Measurements from ENCODE around the gene ZNF700.
"Not testable (repeated sequence)": the region's sequence is repeated elsewhere in the genome, so short reads cannot be mapped to it uniquely, and the experiment has no call there.

ZNF700 gene

GRCh38 chr19:11924886-11925650 is at the start of gene ZNF700:
Gene ZNF700, plus strand, starts transcription at chr19:11925107. Its CDS starts 104 bp downstream, at chr19:11925211.
- DNase-seq (ENCODE audit: low read depth), result peak; percentile 72

DNA sequence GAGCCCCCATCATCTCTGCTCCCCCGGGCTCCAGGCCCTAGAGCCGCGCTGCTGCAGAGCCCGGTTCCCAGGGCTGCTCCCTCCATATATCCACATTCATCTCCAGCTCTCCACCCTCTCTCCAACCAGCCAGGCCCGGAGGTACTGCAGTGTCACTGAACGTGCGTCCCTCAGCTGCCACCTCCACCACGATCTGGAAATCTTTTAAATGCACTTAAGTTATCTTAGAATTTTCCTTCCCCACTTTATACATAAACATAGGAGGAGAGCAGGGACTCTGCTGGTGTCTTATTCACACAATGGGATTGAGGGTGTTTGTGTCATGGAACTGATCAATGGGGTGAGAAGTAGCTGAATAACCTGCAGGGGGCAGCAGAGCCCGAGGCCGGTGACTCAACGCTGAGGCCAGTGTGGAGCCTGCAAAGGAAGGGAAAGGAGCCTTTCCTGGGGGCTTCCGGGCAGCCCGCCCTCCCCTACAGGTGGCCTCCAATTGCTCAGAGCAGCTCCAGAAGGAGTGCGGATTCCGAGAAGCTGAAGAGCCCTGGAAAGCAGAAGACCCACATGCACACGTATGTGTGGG is 45.1 kb upstream of the ZNF700 start:
- peak; percentile 23 for DNase-seq (ENCODE audit: low read depth)

GRCh38 chr19:11880598-11880997 is 44.3 kb upstream of the ZNF700 start:
- DNase-seq (ENCODE audit: low read depth), result no peak

DNA sequence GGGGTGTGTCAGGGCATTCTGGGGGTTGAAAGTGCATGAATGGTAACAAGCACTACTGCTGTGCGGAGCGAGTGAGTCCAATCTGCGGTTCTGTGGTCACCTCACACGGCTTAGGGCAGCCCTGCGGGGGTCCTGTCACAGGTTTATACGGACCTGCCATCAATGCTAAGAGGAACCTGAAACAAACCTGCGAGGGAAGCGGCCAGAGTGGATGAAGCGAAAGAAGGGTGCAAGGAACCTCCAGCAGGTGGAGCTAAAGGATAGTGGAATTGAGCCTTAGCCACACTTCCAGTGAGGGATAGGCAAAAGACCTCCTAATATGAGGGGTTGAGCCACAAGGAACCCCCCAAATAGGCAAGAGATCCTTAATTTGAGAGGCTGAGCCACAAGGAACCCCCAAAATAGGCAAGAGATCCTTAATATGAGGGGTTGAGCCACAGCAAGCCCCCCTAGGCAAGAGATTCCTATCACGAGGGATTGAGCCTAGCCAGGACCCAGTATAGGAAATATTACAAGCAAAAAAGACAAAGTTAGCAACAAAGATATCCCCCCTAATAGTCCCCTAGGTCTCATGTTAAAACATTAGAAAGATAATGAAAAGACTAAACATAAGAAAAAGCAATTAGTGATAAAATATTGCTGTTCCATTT is 43.6 kb upstream of the ZNF700 start:
- DNase-seq (ENCODE audit: low read depth), result peak; percentile 6

DNA sequence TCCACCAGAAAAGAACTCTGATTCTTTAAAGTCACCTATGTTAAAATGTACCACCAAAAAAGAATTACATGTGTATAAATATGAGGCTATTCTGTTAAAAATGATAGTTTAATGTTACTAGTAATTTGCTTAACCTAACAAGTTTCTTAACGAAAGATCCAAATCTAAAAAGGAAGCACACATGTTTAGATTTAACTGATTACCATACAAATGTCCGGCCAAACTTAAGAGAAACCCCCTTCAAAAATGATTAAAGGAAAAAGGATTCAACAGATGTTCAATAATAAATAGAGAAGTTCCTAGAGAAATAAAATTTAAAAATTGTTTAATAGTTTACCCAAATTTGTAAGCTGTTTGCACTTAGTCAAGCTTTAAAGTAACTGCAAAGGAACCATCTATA is 42.3 kb upstream of the ZNF700 start:
- DNase-seq (ENCODE audit: low read depth), result no peak

- no peak for DNase-seq (ENCODE audit: low read depth)
Observed at GRCh38 chr19:11887234-11887610, 37.7 kb upstream of the ZNF700 start.

- DNase-seq (ENCODE audit: low read depth), result peak; percentile 38
Observed at GRCh38 chr19:11887611-11888531, 37.0 kb upstream of the ZNF700 start, which contains the start of gene ZNF69. Gene ZNF69, plus strand, starts transcription at chr19:11887782. Its CDS starts 142 bp downstream, at chr19:11887924.

- not testable (repeated sequence) for DNase-seq (ENCODE audit: low read depth)
Observed at GRCh38 chr19:11889901-11890300, 35.0 kb upstream of the ZNF700 start.

DNA sequence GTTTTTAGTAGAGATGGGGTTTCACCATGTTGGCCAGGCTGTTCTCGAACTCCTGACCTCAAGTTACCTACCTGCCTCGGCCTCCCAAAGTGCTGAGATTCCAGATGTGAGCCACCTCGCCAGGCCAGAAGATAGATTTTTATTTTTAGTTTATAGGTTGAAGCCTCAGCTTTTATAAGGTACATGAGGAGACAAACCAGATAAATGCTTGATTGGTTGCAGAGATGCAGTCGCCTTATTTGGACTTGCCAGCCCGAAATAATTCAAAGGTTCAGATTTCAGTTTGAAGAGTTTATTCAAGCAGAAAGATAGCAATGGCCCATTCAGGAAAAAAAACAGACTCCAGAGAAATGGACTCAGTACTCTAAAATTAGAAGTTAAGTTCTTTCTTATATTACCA is 34.3 kb upstream of the ZNF700 start:
- no peak for DNase-seq (ENCODE audit: low read depth)

- no peak for DNase-seq (ENCODE audit: low read depth)
Observed at GRCh38 chr19:11894851-11895250, 30.1 kb upstream of the ZNF700 start.

DNA sequence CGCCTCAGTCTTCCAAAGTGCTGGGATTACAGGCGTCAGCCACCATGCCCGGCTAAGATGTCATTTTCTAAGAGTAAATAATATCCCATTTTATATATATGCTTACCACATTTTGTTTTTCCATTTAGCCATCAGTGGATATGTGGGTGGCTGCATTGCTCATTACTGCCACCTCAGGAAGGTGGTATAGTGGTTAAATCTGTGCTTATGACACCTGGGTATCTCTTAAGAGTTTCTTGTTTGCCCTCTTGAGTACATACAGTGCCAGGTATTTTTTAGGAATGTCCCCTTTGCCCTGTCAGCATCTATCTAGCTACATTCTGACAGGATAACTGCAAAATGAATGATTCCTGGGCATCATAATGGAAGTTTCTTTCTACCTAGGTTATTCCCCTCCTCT is 22.7 kb upstream of the ZNF700 start:
- DNase-seq (ENCODE audit: low read depth), result no peak

GRCh38 chr19:11905928-11906327 is 19.0 kb upstream of the ZNF700 start:
- DNase-seq (ENCODE audit: low read depth), result no peak

GRCh38 chr19:11911937-11912336 is 13.0 kb upstream of the ZNF700 start:
- DNase-seq (ENCODE audit: low read depth), result not testable (repeated sequence)

DNA sequence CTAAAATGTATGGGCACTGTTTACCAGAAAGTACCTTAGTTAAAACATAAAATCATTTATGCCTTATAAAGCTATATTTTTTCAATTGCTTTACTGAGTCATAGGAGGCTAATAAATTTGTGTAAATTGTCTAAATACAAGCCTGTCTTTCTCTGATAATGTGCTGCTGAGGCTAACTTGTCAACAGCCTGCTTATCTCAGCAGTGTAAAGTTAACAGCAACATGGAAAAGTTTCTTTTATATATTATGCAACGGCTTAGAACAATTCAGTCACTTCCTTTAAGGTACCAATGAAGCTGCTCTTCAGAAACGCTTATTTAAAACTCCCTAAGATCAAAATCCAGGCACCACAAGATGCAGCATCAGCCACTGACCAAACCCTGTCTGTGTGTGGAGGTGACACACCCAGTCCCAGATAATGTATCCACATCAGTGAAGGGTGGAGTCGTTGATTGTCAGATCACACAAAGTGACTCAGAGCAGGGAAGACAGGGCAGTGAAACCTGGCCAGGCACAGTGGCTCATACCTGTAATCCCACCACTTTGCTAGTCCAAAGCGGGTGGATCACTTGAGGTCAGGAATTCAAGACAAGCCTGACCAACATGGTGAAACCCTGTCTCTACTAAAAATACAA is 10.4 kb upstream of the ZNF700 start:
- DNase-seq (ENCODE audit: low read depth), result not testable (repeated sequence)

GRCh38 chr19:11921852-11922495 is 2.9 kb upstream of the ZNF700 start:
- no peak for DNase-seq (ENCODE audit: low read depth)

- DNase-seq (ENCODE audit: low read depth), result not testable (repeated sequence)
Observed at GRCh38 chr19:11925651-11926187, 812 bp downstream of the ZNF700 start.

DNA sequence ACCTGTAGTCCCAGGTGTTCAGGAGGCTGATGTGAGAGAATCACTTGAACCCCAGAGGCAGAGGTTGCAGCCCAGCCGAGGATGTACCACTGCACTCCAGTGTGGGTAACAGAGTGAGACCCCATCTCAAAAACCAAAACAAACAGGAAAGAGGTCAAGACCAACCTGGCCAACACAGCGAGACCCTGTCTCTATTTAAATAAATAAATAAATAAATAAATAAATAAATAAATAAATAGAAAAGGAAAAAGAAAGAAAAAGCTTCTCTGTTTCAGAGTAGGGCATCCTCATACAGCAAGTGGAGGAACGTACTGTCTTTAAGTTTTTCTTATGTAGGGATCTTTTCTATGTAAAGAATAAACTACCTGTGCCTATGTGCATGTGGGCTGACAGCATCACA is 2.3 kb downstream of the ZNF700 start:
- DNase-seq (ENCODE audit: low read depth), result no peak

GRCh38 chr19:11931051-11931450 is 6.1 kb downstream of the ZNF700 start:
- DNase-seq (ENCODE audit: low read depth), result no peak

DNA sequence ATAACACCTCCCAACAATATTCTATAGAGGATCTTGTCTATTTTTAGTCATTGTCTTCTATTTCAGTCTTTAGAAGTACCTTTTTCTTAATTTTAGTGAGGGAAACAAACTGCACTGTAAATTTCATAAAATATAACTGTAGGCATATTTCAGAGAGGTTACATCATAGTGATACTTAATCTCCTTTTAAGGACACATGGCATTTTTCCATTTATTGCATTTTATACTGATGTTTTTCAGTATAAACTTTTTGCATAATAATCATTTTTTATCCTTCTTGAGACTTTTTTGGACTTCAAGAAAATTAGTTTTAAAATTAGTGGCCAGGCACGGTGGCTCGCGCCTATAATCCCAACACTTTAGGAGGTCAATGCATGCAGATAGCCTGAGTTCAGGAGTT is 6.6 kb downstream of the ZNF700 start:
- no peak for DNase-seq (ENCODE audit: low read depth)

DNA sequence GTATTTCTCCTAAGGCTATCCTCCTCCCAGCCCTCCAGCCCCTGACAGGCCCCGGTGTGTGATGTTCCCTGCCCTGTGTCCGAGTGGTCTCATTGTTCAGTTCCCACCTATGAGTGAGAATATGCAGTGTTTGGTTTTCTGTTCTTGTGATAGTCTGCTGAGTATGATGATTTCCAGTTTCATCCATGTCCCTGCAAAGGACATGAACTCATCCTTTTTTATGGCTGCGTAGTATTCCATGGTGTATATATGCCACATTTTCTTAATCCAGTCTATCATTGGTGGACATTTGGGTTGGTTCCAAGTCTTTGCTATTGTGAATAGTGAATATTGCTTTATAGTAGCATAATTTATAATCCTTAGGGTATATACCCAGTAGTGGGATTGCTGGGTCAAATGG is 10.9 kb downstream of the ZNF700 start:
- DNase-seq (ENCODE audit: low read depth), result not testable (repeated sequence)

GRCh38 chr19:11938383-11938782 is 13.5 kb downstream of the ZNF700 start:
- not testable (repeated sequence) for DNase-seq (ENCODE audit: low read depth)
